GM18502 (cell line): Measurements from ENCODE around the gene DUXB.

Source experiments
- ATAC-seq: cut with Tn5 transposase; IDR thresholded peaks from one replicate; pipeline ENCODE4 v1.9.1; 2021; ENCODE audit warnings: mild to moderate bottlenecking; ENCODE audit not compliant: unreplicated experiment, poor library complexity

Gene DUXB, protein sequence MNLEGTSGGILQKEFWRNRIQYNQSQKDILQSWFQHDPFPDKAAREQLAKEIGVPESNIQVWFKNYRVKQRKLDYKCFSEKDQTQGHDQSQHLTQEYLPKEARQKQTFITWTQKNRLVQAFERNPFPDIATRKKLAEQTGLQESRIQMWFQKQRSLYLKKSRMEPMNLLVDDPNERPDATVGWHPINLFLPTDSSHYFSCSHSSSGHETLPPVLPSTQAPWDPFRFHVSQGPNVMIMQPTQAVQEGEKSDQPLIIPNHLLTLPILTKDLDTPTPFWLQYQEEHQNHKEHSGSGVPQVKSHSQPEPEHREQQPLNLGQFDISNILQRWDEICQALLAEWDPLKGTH

DNA sequence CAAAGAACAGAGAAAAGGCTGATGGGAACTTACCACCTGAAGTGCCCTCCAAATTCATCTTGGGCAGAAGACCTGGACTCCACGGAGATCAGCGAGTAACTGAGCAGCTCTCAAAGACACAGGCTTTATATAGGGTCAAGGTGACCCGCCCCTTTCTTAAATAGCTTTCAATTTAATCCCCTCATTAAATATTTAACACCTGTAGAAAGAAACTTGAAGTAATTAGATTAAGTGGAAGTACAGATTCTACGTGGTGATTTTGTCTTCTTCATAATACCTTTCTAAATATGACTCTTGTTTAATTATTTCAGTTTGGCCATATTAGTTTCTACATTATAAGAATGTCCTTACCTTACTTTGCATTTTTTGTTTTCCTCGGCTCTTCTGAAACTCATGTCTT, at the start of gene DUXB:
Gene DUXB, minus strand, starts transcription at position 101 of the 400 bp plus-strand sequence. Its CDS starts 43 bp downstream, at position 58.
- no peak for ATAC-seq

DNA sequence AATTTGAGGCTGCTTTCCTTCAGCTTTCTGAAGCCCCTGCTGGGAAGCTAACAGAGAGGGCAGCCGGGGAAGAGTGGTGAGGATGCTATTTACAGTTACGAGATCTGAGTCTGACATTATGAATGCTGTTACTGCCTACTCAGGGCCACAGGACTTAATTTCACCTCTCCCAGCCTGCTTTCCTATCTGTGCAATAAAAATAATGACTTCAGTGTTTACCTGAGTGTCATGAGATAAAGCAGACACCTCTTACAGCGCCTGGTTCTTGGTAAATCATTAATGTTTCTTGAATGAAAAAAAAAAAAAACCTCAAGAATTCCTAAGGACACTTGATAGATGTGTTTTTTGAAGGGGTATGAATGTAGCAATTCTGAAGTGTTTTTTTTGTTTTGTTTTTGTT, 49.3 kb upstream of the DUXB start:
- ATAC-seq: no peak

DNA sequence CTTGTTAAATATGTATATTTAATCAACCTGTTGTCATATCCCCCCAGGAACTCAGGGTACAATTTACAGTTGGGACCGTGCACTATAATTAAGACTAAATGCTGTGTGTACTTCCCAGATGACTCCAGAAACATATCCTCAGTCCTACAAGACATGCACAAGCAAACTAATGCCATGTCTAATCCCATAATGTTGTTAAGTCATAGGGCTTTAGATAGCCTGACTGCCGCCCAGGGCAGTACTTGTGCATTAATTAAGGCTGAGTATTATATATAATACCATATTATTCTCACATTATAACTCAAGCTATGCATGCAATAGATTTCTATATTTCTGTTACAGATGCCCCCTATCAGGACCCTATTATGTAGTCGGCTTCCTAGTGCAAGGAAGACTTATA, 45.1 kb upstream of the DUXB start:
- no peak for ATAC-seq

DNA sequence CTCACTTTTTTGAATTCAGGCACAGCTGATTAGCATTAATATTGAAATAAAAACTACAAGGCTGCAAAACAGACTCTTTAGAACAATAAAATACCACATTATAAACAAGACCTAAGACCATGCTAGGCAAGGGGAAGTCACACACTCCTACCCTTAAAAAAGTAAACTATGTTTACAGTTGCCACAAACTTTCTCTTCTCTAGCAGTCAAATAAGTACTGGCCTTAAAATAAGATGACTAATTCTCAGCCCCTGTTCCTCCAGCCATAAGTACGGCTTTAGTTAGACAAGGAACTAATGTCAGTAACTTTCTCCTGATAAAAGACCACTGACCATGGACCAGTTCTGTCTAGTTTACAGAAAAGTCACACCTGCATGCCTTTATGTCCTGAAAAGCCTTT, 44.6 kb upstream of the DUXB start:
- peak; percentile 80 for ATAC-seq

DNA sequence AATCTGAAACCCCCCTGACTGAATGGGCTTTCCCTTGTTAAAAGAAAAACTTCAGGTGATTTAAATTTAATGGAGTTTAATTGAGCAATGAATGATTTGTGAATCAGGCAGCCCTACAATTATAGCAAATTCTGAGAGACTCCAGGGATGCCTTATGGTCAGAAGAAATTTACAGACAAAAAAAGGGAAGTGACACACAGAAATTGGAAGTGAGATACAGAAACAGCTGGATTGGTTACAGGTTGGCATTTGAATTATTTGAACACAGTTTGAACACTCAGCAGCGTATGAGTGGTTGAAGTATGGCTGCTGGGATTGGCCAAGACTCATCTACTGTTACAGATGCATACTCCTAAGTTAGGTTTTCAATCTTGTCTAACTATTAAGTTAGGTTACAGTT, 44.0 kb upstream of the DUXB start:
- peak; percentile 71 for ATAC-seq

- no peak for ATAC-seq
Observed at GRCh38 chr16:75742424-75743047, 41.3 kb upstream of the DUXB start.

DNA sequence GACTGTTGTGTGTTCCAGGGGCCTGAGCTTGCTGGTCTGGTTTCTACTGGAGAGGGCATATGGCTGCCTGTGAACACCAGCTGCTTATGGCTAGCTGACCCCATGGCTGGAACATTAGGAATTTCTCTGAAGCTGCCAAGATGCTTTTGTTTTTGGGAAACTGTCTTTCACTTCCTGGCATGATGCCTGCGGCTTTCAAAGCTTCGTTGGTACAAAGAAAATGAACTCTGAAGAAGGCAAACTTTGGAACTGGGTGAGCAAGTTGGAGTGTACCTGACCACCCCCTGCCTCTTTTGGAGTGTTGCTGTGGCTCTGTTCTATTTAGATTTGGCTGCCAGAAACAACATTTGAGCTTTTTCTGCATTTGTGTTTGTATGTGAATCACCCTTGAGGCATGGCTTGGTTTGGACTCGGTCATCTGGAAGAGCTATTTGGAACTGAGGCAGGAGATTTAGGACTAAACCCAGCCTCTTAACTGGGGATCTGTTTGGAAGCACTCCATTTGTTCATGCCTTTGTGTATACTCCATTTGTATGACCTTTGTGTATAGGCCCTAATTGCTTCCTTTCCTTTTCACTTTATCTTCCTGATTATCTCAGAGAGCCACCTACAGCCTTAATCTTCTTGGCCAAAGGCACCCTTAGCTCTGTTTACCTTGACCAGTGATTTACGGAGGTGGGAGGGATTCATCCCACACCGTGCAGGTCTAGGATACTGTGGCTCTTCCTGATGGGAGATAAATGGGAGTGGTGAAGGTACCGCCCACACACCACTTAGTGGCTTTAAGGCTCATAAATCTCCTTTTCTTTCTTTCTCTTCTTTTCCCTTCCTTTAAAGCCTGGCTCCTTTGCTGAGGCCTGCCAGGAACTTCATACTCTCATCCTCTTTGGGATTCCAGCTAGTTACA, 32.3 kb upstream of the DUXB start:
- ATAC-seq: no peak

- no peak for ATAC-seq
Observed at GRCh38 chr16:75732871-75733270, 31.6 kb upstream of the DUXB start.

DNA sequence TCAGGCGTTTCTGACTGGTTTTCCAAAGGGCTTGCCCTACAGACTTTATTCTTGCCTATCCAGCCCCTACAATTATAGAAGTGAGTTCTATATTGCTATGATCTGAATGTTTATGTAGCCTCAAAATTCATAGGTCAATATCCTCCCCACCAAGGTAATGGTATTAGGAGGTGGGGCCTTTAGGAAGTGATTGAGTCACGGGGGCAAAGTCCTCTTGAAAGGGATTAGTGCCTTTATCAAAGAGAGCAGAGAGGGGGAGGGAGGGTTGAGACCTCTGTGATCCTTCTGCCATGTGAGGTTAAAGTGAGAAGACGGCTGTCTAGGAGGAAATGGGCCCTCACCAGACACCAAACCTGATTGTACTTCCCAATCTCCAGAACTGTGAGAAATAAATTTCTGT, 26.0 kb upstream of the DUXB start:
- ATAC-seq: no peak

- no peak for ATAC-seq
Observed at GRCh38 chr16:75726390-75726789, 25.1 kb upstream of the DUXB start, which contains the start of gene CPHXL. TSS of gene CPHXL (minus strand) at chr16:75726490. CDS start at chr16:75726442, 48 bp downstream.

GRCh38 chr16:75718452-75718851, 17.2 kb upstream of the DUXB start:
- no peak for ATAC-seq

DNA sequence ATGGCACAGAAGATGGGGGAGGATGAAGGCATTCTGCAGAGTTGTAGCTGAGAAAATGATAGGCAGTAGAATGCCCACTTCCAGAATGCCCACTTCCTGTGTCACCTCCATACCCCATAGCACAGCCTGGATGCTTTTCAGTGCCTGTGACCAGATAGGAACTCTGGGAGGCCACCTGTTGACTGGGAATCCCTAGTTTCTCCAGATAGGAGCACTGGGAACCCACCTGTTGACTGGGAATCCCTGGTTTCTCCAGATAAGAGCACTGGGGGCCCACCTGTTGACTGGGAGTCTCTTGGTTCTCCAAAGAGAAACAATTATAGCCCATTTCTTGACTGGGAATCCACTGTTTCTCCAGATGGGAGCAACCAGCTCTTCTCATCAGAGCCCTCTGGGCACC, 13.4 kb upstream of the DUXB start:
- ATAC-seq: no peak

- ATAC-seq: no peak
Observed at GRCh38 chr16:75710344-75710743, 9.1 kb upstream of the DUXB start.

- no peak for ATAC-seq
Observed at GRCh38 chr16:75703306-75703705, 2.0 kb upstream of the DUXB start.

DNA sequence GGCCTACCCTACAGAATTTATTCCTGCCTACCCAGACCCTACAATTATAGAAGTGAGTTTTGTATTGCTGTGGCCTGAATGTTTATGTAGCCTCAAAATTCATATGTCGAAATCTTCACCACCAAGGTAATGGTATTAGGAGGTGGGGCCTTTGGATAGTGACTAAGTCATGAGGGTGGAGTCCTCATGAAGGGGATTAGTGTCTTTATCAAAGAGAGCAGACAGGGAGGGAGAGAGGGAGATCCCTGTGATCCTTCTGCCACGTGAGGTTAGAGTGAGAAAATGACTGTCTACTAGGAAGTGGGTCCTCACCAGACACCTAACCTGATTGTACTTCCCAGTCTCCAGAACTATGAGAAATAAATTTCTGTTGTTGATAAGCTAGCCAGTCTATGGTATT, 981 bp upstream of the DUXB start:
- no peak for ATAC-seq

DNA sequence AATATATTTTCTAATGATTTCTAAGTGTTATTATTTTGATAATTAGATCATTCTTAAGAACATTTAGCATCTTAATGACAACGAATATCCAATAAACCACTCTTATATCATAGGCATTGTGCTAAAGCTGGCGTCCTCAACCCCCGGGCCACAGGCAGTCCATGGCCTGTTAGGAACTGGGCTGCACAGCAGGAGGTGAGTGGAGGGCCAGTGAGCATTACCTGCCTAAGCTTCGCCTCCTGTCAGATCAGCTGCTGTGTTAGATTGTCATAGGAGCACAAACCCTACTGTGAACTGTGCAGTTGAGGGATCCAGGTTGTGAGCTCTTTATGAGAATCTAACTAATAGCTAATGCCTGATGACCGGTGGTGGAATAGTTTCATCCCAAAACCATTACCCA, 3.7 kb downstream of the DUXB start:
- ATAC-seq: no peak

DNA sequence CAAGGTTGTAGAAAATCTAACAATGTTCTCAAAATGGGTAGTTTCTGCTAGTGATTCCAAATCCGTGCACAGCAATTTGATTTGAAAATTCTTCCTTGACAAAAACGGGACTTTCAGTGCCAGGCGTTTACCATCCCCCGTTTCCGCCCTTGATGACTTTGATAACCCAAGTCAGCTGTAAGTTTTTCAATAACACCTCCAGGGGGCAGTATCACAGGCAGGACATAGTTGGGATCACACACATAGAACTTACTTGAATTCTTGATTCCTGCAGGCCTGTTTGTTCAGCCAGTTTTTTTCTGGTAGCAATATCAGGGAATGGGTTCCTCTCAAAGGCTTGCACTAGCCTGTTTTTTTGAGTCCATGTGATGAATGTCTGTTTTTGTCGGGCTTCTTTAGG, 5.6 kb downstream of the DUXB start:
- no peak for ATAC-seq

GRCh38 chr16:75687361-75687760, 13.9 kb downstream of the DUXB start:
- ATAC-seq: no peak

- no peak for ATAC-seq
Observed at GRCh38 chr16:75682308-75682707, 19.0 kb downstream of the DUXB start.

GRCh38 chr16:75679366-75679765, 21.9 kb downstream of the DUXB start:
- ATAC-seq: no peak

GRCh38 chr16:75676909-75677308, 24.4 kb downstream of the DUXB start, which contains the start of gene CPHXL2:
TSS of gene CPHXL2 (minus strand) at chr16:75677009. CDS start at chr16:75676999, 10 bp downstream.
- no peak for ATAC-seq
